SK-N-SH (cell line): ENCODE measurements around the gene TSPAN7. TPM values are rescaled to one million over a fixed set of nuclear protein-coding genes. Genes with fewer than 3 reads are reported as not detected.

ENCODE experiments used
- CTCF ChIA-PET: fragments of 300-600, 350-600 bp; formaldehyde crosslinking; extraction: SDS; loops from one replicate; lab custom pipeline; 2021; lab: Yijun Ruan, JAX
- POLR2A ChIA-PET: fragments of 350-600 bp; sonication (Branson Sonifier 250); formaldehyde crosslinking; extraction: SDS; loops from one replicate; lab custom pipeline; 2020; ENCODE audit warnings: antibody characterized with exemption, inconsistent platforms; lab: Yijun Ruan, JAX
- DNase-seq: peaks from one replicate; pipeline ENCODE4 v3.0.0; 2012
- H2AFZ ChIP-seq: fragments of 200-600 bp; sonication (generic); 2 replicates; pipeline ENCODE4 v1.8.1; 2016; ENCODE audit warnings: antibody characterized with exemption, mild to moderate bottlenecking, low read depth
- H3F3A ChIP-seq: fragments of 200-600 bp; sonication (generic); replicated peaks from 2 replicates; pipeline ENCODE3; 2016; ENCODE audit warnings: antibody characterized with exemption, mild to moderate bottlenecking; ENCODE audit not compliant: insufficient read depth
- H3K27ac ChIP-seq, 2 experiments: fragments of 200-500 bp in 1 of 2; fragments of 200-600 bp in 1 of 2; sonication (Bioruptor generic) in 1 of 2; sonication (generic), shearing (Covaris generic) in 1 of 2; 2 replicates each; pipeline versions ENCODE4 v1.5.1 to v1.6.1; 2014 to 2016; ENCODE audit warnings: low read depth in 2 of 2, inconsistent platforms in 1 of 2, low read length in 1 of 2, mild to moderate bottlenecking in 1 of 2, mixed read lengths in 1 of 2
- H3K27me3 ChIP-seq: fragments of 200-600 bp; sonication (generic), shearing (Covaris generic); 2 replicates; pipeline ENCODE4 v1.6.1; 2016; ENCODE audit warnings: mixed run types; ENCODE audit not compliant: insufficient read depth
- H3K36me3 ChIP-seq, 2 experiments: fragments of 200-500 bp in 1 of 2; fragments of 200-600 bp in 1 of 2; sonication (Bioruptor generic) in 1 of 2; sonication (generic) in 1 of 2; replicated peaks in 1 of 2; 2 replicates each; pipeline versions ENCODE3 to v1.5.1; 2014 to 2016; ENCODE audit warnings: low read length in 1 of 2, mild to moderate bottlenecking in 1 of 2; ENCODE audit not compliant: insufficient read depth in 2 of 2, control insufficient read depth in 1 of 2
- H3K4me1 ChIP-seq, 2 experiments: fragments of 200-500 bp in 1 of 2; fragments of 200-600 bp in 1 of 2; sonication (Bioruptor generic) in 1 of 2; sonication (generic), shearing (Covaris generic) in 1 of 2; 2 replicates each; pipeline versions ENCODE4 v1.5.1 to v1.6.1; 2014 to 2016; ENCODE audit warnings: low read depth in 1 of 2, low read length in 1 of 2, mixed run types in 1 of 2; ENCODE audit not compliant: insufficient read depth in 2 of 2, control insufficient read depth in 1 of 2
- H3K4me2 ChIP-seq: fragments of 200-600 bp; sonication (generic), shearing (Covaris generic); 2 replicates; pipeline ENCODE4 v1.6.1; 2017; ENCODE audit warnings: mixed run types
- H3K4me3 ChIP-seq, 2 experiments: fragments of 200-500 bp in 1 of 2; fragments of 200-600 bp in 1 of 2; sonication (Bioruptor generic) in 1 of 2; sonication (generic), shearing (Covaris generic) in 1 of 2; 2 replicates each; pipeline versions ENCODE4 v1.5.1 to v1.8.1; 2014 to 2016; ENCODE audit warnings: low read depth in 2 of 2, inconsistent platforms in 1 of 2, low read length in 1 of 2, mild to moderate bottlenecking in 1 of 2, mixed read lengths in 1 of 2, moderate library complexity in 1 of 2
- H3K79me2 ChIP-seq: fragments of 200-600 bp; sonication (generic); 2 replicates; pipeline ENCODE4 v1.8.1; 2017; ENCODE audit warnings: mild to moderate bottlenecking; ENCODE audit not compliant: insufficient read depth
- H3K9ac ChIP-seq: fragments of 200-600 bp; sonication (generic); 2 replicates; pipeline ENCODE4 v1.6.1; 2017; ENCODE audit warnings: mixed run types
- H3K9me2 ChIP-seq: fragments of 200-600 bp; sonication (generic); 2 replicates; pipeline ENCODE4 v1.6.1; 2017; ENCODE audit warnings: mixed run types
- H3K9me3 ChIP-seq: fragments of 200-600 bp; sonication (generic); 2 replicates; pipeline ENCODE4 v1.6.1; 2017; ENCODE audit warnings: mixed run types, mild to moderate bottlenecking, moderate library complexity
- H4K20me1 ChIP-seq: fragments of 200-600 bp; sonication (generic); 2 replicates; pipeline ENCODE4 v1.6.1; 2017; ENCODE audit warnings: mild to moderate bottlenecking, mixed run types; ENCODE audit not compliant: insufficient read depth
- FOSL2 ChIP-seq: IDR thresholded peaks from 2 replicates; pipeline ENCODE4 v1.4.0; 2012; ENCODE audit warnings: low read depth, mild to moderate bottlenecking, moderate library complexity, borderline replicate concordance
- FOXM1 ChIP-seq: IDR thresholded peaks from 2 replicates; pipeline ENCODE4 v1.4.0; 2012; ENCODE audit warnings: low read depth, mild to moderate bottlenecking
- MEF2A ChIP-seq: IDR thresholded peaks from 2 replicates; pipeline ENCODE4 v1.4.0; 2012; ENCODE audit warnings: low read depth, borderline replicate concordance
- MXI1 ChIP-seq: IDR thresholded peaks from 2 replicates; pipeline ENCODE4 v1.6.1; 2012; ENCODE audit warnings: mild to moderate bottlenecking, low read depth, low read length, improper control_type of control experiment
- NFIC ChIP-seq: IDR thresholded peaks from 2 replicates; pipeline ENCODE4 v1.4.0; 2012; ENCODE audit warnings: borderline replicate concordance
- RAD21 ChIP-seq: IDR thresholded peaks from 2 replicates; pipeline ENCODE4 v1.6.1; 2012; ENCODE audit warnings: mild to moderate bottlenecking, low read length
- RCOR1 ChIP-seq: fragments of 150-350 bp; IDR thresholded peaks from 2 replicates; pipeline ENCODE4 v1.6.1; 2017; ENCODE audit warnings: antibody characterized with exemption, low read length
- RXRA ChIP-seq: IDR thresholded peaks from 2 replicates; pipeline ENCODE4 v1.4.0; 2012; ENCODE audit warnings: low read depth, mild to moderate bottlenecking, borderline replicate concordance
- SMC3 ChIP-seq: IDR thresholded peaks from 2 replicates; pipeline ENCODE4 v1.6.1; 2012; ENCODE audit warnings: low read depth, low read length, improper control_type of control experiment
- TAF1 ChIP-seq: IDR thresholded peaks from 2 replicates; pipeline ENCODE4 v1.6.1; 2012; ENCODE audit warnings: low read depth, mild to moderate bottlenecking, low read length, moderate library complexity, borderline replicate concordance
- TCF12 ChIP-seq: IDR thresholded peaks from 2 replicates; pipeline ENCODE4 v1.4.0; 2012
- ZBTB33 ChIP-seq: IDR thresholded peaks from 2 replicates; pipeline ENCODE4 v1.4.0; 2012; ENCODE audit warnings: low read depth, borderline replicate concordance
- WGBS: methylation state at CpG from one replicate; pipeline ENCODE4 v1.1.6; 2017; ENCODE audit warnings: low lambda C conversion rate; 5-methylcytosine and 5-hydroxymethylcytosine counted together
- polyA plus RNA-seq, 3 experiments: library from polyadenylated mRNA; depleted of rRNA; stranded (reverse); fragments of >200 nt; gene quantifications; 2 replicates each; pipeline ENCODE4 v1.2.3, GENCODE V29; 2012
- TF ChIP-seq, protein P1 (sequence below): IDR thresholded peaks from 2 replicates; pipeline ENCODE4 v1.4.0; 2012; ENCODE audit warnings: low read depth
- TF ChIP-seq, protein P2 (sequence below): IDR thresholded peaks from 2 replicates; pipeline ENCODE4; 2012

TSPAN7 gene
- polyA plus RNA-seq, 1 of the 3 experiments (the other 2 are of a cell fraction): 0.39 TPM

- TF ChIP-seq, protein P1, sequence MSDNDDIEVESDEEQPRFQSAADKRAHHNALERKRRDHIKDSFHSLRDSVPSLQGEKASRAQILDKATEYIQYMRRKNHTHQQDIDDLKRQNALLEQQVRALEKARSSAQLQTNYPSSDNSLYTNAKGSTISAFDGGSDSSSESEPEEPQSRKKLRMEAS: no peak
- TF ChIP-seq FOXM1 (no peak), NFIC (no peak)
These were observed 138.4 kb downstream of the TSPAN7 start (continued) for GRCh38 chrX:38699696-38700095.

DNA sequence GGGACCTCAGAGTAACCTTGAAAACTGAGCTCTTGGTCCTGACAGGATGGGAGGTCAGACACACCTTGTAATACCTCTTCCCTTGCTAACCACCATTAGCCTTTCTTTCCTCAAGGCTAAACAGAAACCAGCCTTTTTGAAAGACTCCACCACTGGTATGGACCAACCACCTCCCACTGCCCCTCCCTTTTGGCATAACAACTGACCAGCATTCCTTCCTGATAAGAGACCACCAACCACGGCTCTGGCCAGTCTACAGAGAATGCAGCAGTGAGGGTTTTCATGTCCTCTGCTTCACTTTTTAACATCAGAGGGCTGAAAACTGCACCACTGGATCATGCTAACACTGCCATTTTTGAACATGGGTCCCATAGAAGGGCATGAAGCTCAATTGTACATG, 139.7 kb downstream of the TSPAN7 start:
- H3K9me2 ChIP-seq: no peaks in the 10 kb centered on the region
- ChIA-PET POLR2A (no interaction called here), CTCF (interaction anchor here (1.1 kb wide), 2 partner anchors 17 to 47 kb away, joined by 3 read pairs; no protein-coding TSS in a partner anchor)
- 10% methylated on average over 1 of the region's 1 CpG for WGBS
- H3F3A ChIP-seq: no peaks in the 10 kb centered on the region
- TF ChIP-seq, protein P2, sequence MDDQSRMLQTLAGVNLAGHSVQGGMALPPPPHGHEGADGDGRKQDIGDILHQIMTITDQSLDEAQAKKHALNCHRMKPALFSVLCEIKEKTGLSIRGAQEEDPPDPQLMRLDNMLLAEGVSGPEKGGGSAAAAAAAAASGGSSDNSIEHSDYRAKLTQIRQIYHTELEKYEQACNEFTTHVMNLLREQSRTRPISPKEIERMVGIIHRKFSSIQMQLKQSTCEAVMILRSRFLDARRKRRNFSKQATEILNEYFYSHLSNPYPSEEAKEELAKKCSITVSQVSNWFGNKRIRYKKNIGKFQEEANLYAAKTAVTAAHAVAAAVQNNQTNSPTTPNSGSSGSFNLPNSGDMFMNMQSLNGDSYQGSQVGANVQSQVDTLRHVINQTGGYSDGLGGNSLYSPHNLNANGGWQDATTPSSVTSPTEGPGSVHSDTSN: no peak
- TF ChIP-seq TCF12 (no peak), SMC3 (no peak), MXI1 (no peak), FOSL2 (no peak), RXRA (no peak), TAF1 (no peak), RCOR1 (no peak)
- no peaks in the 10 kb centered on the region for H3K36me3 ChIP-seq
- DNase-seq: no peak
- no peaks in the 10 kb centered on the region for H3K9me3 ChIP-seq
- H3K4me3 ChIP-seq: no peak overlapping the region
- H3K79me2 ChIP-seq: no peaks in the 10 kb centered on the region
- no peak overlapping the region for H3K4me2 ChIP-seq
- H3K4me1 ChIP-seq: no peaks in the 10 kb centered on the region
- no peak overlapping the region for H3K9ac ChIP-seq
- H3K27me3 ChIP-seq: no peaks in the 10 kb centered on the region
- no peak overlapping the region for H2AFZ ChIP-seq
- H4K20me1 ChIP-seq: no peaks in the 10 kb centered on the region
- no peak overlapping the region for H3K27ac ChIP-seq

DNA sequence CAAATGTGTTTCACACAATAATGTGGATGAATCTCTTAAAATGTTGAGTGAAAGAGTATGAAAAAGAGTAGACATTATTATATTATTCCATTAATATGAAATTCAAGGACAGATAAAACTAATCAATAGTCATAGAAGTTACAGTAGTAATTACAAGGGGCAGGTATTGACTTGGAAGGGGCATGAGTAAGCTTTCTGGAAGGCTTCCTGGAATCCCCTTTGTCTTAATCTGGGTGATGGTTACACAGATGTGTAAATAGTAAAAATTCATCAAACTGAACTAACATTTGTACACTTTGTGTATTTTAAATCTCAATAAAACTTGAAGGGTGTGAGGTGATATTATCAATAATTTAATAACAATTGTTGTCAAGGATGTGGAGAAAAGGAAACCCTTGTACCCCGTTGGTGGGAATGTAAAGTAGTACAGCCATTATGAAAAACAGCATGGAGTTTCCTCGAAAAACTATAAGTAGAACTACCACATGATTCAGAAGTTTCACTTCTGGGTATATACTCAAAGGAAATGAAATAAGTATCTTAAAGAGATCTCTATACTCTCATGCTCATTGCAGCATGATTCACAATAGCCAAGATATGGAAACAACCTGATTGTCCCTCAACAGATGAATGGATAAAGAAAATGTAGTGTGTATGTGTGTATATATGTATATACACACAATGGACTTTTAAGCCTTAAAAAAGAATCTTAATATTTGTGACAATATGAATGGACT, 143.0 kb downstream of the TSPAN7 start:
- no peak overlapping the region for H3K27ac ChIP-seq
- no peak for TF ChIP-seq MEF2A
- TF ChIP-seq ZBTB33: no peak
- no peak for TF ChIP-seq RAD21
- WGBS: 1% methylated on average over 2 of the region's 2 CpGs
- H3K4me2 ChIP-seq: no peak overlapping the region
- ChIA-PET POLR2A (no interaction called here), CTCF (interaction anchor here (0.8 kb wide), 1 partner anchor 15 kb away, joined by 4 read pairs; no protein-coding TSS in a partner anchor)
- no peak overlapping the region for H3K4me3 ChIP-seq
- no peak for DNase-seq
- no peak overlapping the region for H2AFZ ChIP-seq
- no peaks in the 10 kb centered on the region for H3K4me1 ChIP-seq
- no peaks in the 10 kb centered on the region for H3K9me3 ChIP-seq
- no peaks in the 10 kb centered on the region for H3K79me2 ChIP-seq
- H3F3A ChIP-seq: no peaks in the 10 kb centered on the region
- no peak overlapping the region for H3K9ac ChIP-seq
- no peaks in the 10 kb centered on the region for H3K36me3 ChIP-seq
- H3K9me2 ChIP-seq: no peaks in the 10 kb centered on the region
- H4K20me1 ChIP-seq: no peaks in the 10 kb centered on the region
- H3K27me3 ChIP-seq: no peaks in the 10 kb centered on the region
